Stomach (tissue), 9 donors: Measurements from ENCODE around the gene MUSTN1. TPM values are rescaled to one million over a fixed set of nuclear protein-coding genes. Genes with fewer than 3 reads are reported as not detected.

Experiments
- DNase-seq, 2 donors: peaks; one replicate each; pipeline versions ENCODE4 v3.0.0 to v3.0.0-alpha.2; 2013 to 2019
- H3K27ac ChIP-seq, 5 donors: fragments of 200-600 bp in 4 of 5; sonication (generic) in 4 of 5; one replicate each; pipeline ENCODE4 v1.5.1; 2013 to 2019; ENCODE audit warnings: mild to moderate bottlenecking in 1 of 5, moderate library complexity in 1 of 5
- H3K27me3 ChIP-seq, 3 donors: fragments of 200-600 bp; sonication (generic); one replicate each; pipeline ENCODE4 v1.5.1; 2017 to 2019; ENCODE audit warnings: mixed run types in 1 of 3
- H3K36me3 ChIP-seq, 4 donors: fragments of 200-600 bp; sonication (generic); 1 replicate in 3 of 4; 2 replicates in 1 of 4; pipeline ENCODE4 v1.5.1; 2016 to 2019
- H3K4me1 ChIP-seq, 4 donors: fragments of 200-600 bp; sonication (generic); one replicate each; pipeline ENCODE4 v1.5.1; 2016 to 2019
- H3K4me3 ChIP-seq, 4 donors: fragments of 200-600 bp; sonication (generic) in 3 of 4; one replicate each; pipeline ENCODE4 v1.5.1; 2016 to 2019; ENCODE audit warnings: mild to moderate bottlenecking in 1 of 4
- H3K9me3 ChIP-seq, 4 donors: fragments of 200-600 bp; sonication (generic); one replicate each; pipeline ENCODE4 v1.5.1; 2016 to 2019
- EP300 ChIP-seq: sonication (generic); formaldehyde crosslinking; IDR thresholded peaks from one replicate; pipeline ENCODE4 v1.6.1; 2017; ENCODE audit warnings: antibody characterized with exemption
- POLR2A ChIP-seq, 4 donors: fragments of 450-650 bp; IDR thresholded peaks; one replicate each; pipeline ENCODE4 v1.6.1; 2016; ENCODE audit warnings: antibody characterized with exemption in 4 of 4, control low read depth in 2 of 4, mild to moderate bottlenecking in 1 of 4, moderate library complexity in 1 of 4
- POLR2AphosphoS5 ChIP-seq, 3 donors: sonication (generic); formaldehyde crosslinking; IDR thresholded peaks; one replicate each; pipeline ENCODE4 v1.6.1; 2016; ENCODE audit warnings: antibody characterized with exemption in 3 of 3
- WGBS, 5 donors: extraction: QIAGEN DNeasy Blood & Tissue Kit in 3 of 5; methylation state at CpG; one replicate each; pipeline versions ENCODE4 v1.1.5 to v1.1.7; 2013 to 2018; 5-methylcytosine and 5-hydroxymethylcytosine counted together
- intact Hi-C: fragments of 100-400 bp; cut with DNase I; formaldehyde crosslinking; loops from one replicate; pipeline ENCODE4 v1.15.1; 2023; ENCODE audit warnings: low total_unique reads
- polyA plus RNA-seq, 3 donors: library from polyadenylated mRNA; stranded (reverse); fragments of 200-250 nt; gene quantifications; one replicate each; pipeline ENCODE4 v1.2.3, GENCODE V29; 2013
- total RNA-seq, 5 donors: library from RNA; depleted of rRNA; stranded (reverse); fragments of >200 nt; gene quantifications; one replicate each; pipeline versions ENCODE4 v1.1.0 to v1.2.3, GENCODE V29; 2014 to 2016
- TF ChIP-seq, protein P1 (sequence below), 7 experiments: fragments of 450-650 bp in 4 of 7; fragments of 200-600 bp in 3 of 7; sonication (generic) in 3 of 7; IDR thresholded peaks; one replicate each; pipeline ENCODE4 v1.5.1; 2016 to 2019; ENCODE audit warnings: antibody characterized with exemption in 7 of 7, control low read depth in 2 of 7, mild to moderate bottlenecking in 1 of 7
- donor health status: healthy with polysubstance abuse.
- donor health status: Bipolar disorder and iron deficiency.
- donor health status: healthy.

The MUSTN1 gene
- total and polyA plus RNA-seq, 8 donors: 1.8 to 45.5 (median 15.4) TPM; not detected in 2

GRCh38 chr3:52859686-52860423 lies 25.0 kb upstream of the MUSTN1 start:
- WGBS, 5 donors: 84 to 91% (median 87%) methylated on average over 8 of the region's 8 CpGs
- no peak for DNase-seq
- H3K9me3 ChIP-seq: no peaks in the 10 kb centered on the region
- no peak overlapping the region for H3K27ac ChIP-seq
- H3K4me1 ChIP-seq: peaks cover 0 to 5% (median 0%) of the 10 kb centered on the region in 4 donors
- peaks cover 3 to 27% (median 5%) of the 10 kb centered on the region in 4 donors for H3K36me3 ChIP-seq
- no peak overlapping the region for H3K4me3 ChIP-seq
- intact Hi-C loops: loop anchor here (10.0 kb wide), 1 partner anchor 215 kb away; no protein-coding TSS in a partner anchor
- no peak for TF ChIP-seq EP300
- H3K27me3 ChIP-seq: no peaks in the 10 kb centered on the region

- no peak for TF ChIP-seq POLR2AphosphoS5 (IDR thresholded peaks at IDR 0.05)
- TF ChIP-seq, protein P1, sequence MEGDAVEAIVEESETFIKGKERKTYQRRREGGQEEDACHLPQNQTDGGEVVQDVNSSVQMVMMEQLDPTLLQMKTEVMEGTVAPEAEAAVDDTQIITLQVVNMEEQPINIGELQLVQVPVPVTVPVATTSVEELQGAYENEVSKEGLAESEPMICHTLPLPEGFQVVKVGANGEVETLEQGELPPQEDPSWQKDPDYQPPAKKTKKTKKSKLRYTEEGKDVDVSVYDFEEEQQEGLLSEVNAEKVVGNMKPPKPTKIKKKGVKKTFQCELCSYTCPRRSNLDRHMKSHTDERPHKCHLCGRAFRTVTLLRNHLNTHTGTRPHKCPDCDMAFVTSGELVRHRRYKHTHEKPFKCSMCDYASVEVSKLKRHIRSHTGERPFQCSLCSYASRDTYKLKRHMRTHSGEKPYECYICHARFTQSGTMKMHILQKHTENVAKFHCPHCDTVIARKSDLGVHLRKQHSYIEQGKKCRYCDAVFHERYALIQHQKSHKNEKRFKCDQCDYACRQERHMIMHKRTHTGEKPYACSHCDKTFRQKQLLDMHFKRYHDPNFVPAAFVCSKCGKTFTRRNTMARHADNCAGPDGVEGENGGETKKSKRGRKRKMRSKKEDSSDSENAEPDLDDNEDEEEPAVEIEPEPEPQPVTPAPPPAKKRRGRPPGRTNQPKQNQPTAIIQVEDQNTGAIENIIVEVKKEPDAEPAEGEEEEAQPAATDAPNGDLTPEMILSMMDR (IDR thresholded peaks at IDR 0.05): no peak
- TF ChIP-seq POLR2A (IDR thresholded peaks at IDR 0.05): no peak
- no peak for TF ChIP-seq EP300
- Histone ChIP-seq H3K27me3 (no peaks in the 10 kb centered on the region), H3K36me3 (peaks cover 10 to 41% (median 21%) of the 10 kb centered on the region in 4 donors), H3K9me3 (no peaks in the 10 kb centered on the region), H3K4me1 (peaks cover 0 to 5% (median 0%) of the 10 kb centered on the region in 4 donors), H3K27ac (no peak overlapping the region), H3K4me3 (no peak overlapping the region)
- no peak for DNase-seq
- WGBS, 5 donors: 80 to 96% (median 91%) methylated on average over 5 of the region's 5 CpGs
- intact Hi-C loops: loop anchor here (10.0 kb wide), 1 partner anchor 217 kb away; no protein-coding TSS in a partner anchor
Measured at GRCh38 chr3:52857864-52858263, 23.0 kb upstream of the MUSTN1 start.

DNA sequence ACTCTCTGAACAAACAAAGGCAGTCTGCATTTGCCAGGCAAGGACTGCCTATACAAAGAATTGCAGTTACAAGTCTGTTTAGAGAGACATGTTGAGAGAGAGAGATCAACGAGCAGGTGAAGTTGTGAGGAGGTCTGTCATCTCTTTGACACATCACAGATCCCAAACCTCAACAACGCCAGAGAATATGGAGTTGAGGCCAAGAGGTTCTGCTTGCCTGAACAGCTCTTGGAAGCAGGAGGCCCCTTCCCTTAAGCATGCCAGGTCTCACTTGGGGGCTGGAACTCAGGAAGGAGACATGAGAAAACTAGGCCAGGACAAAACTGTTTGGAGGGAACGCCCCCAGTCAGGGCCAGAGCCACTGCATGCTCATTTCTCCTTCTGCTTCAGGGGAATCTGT lies 22.3 kb upstream of the MUSTN1 start:
- Histone ChIP-seq H3K4me3 (no peak overlapping the region), H3K9me3 (no peaks in the 10 kb centered on the region), H3K27ac (no peak overlapping the region), H3K36me3 (peaks cover 13 to 48% (median 27%) of the 10 kb centered on the region in 4 donors), H3K4me1 (peaks cover 0 to 5% (median 0%) of the 10 kb centered on the region in 4 donors), H3K27me3 (no peaks in the 10 kb centered on the region)
- WGBS, 5 donors: 82 to 94% (median 92%) methylated on average over 3 of the region's 3 CpGs
- intact Hi-C loops: loop anchor here (10.0 kb wide), 1 partner anchor 218 kb away; no protein-coding TSS in a partner anchor
- DNase-seq: no peak
- TF ChIP-seq POLR2A (IDR thresholded peaks at IDR 0.05) (no peak), EP300 (no peak), POLR2AphosphoS5 (IDR thresholded peaks at IDR 0.05) (no peak)
- TF ChIP-seq, protein P1 (IDR thresholded peaks at IDR 0.05): no peak

DNA sequence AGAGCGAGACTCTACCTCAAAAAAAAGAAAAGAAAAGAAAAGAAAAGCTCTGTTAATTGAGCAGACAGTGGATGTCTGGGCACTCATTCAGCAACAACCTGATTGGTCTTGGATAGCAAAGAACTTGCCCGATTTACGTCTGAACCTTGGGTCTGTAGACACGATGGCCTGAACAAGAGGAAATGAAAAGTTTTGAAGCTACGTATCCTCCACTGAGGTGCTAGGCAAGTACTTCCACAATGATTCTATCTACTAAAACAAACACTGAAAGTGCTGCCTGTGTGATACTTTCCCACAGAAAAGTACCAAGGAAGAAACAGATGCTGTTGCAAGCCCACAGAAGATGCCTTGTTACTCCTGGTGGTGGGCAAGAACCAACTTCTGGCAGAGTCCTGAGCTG lies 21.8 kb upstream of the MUSTN1 start:
- Histone ChIP-seq H3K9me3 (no peaks in the 10 kb centered on the region), H3K27me3 (no peaks in the 10 kb centered on the region), H3K36me3 (peaks cover 18 to 53% (median 31%) of the 10 kb centered on the region in 4 donors), H3K4me3 (no peak overlapping the region), H3K27ac (no peak overlapping the region), H3K4me1 (peaks cover 0 to 5% (median 0%) of the 10 kb centered on the region in 4 donors)
- no peak for DNase-seq
- intact Hi-C loops: loop anchor here (10.0 kb wide), 1 partner anchor 218 kb away; no protein-coding TSS in a partner anchor
- TF ChIP-seq, protein P1 (IDR thresholded peaks at IDR 0.05): no peak
- TF ChIP-seq POLR2AphosphoS5 (IDR thresholded peaks at IDR 0.05) (no peak), POLR2A (IDR thresholded peaks at IDR 0.05) (no peak), EP300 (no peak)
- 86 to 93% (median 88%) methylated on average over 5 of the region's 5 CpGs for WGBS, 5 donors

DNA sequence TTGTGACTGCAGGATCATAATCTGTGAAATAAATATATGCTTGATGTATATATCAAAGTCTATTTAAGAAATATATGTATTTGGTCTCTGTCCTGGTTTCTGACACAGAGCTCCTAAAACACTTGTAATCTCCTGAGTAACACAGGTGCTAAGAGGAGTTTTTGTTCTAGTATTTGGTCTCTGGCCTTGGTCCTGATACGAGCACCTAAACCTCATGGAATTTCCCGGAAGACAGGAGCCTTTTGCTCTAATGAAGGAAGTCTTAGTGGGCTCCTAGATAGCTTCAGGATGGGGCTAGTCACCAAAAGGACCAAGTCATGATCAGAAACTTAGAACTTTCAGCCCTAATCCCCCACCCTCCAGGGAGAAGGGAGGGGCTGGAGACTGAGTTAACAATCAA lies 19.2 kb upstream of the MUSTN1 start:
- Histone ChIP-seq H3K4me3 (no peak overlapping the region), H3K27ac (no peak overlapping the region), H3K9me3 (no peaks in the 10 kb centered on the region), H3K4me1 (peaks cover 0 to 5% (median 0%) of the 10 kb centered on the region in 4 donors), H3K27me3 (no peaks in the 10 kb centered on the region), H3K36me3 (peaks cover 36 to 68% (median 57%) of the 10 kb centered on the region in 4 donors)
- intact Hi-C loops: loop anchor here (10.0 kb wide), 1 partner anchor 221 kb away; no protein-coding TSS in a partner anchor
- DNase-seq: no peak
- WGBS, 5 donors: 64 to 88% (median 85%) methylated on average over 2 of the region's 2 CpGs
- TF ChIP-seq POLR2AphosphoS5 (IDR thresholded peaks at IDR 0.05) (no peak), EP300 (no peak), POLR2A (IDR thresholded peaks at IDR 0.05) (no peak)
- TF ChIP-seq, protein P1 (IDR thresholded peaks at IDR 0.05): no peak
